GM19438 (cell line): Measurements from ENCODE around the gene MOSPD2.

Source experiments
- ATAC-seq: cut with Tn5 transposase; IDR thresholded peaks from one replicate; pipeline ENCODE4 v1.9.1; 2021; ENCODE audit warnings: low read depth; ENCODE audit not compliant: unreplicated experiment

MOSPD2 gene

GRCh38 chrX:14913241-14913640, 40.0 kb downstream of the MOSPD2 start:
- ATAC-seq: no peak

DNA sequence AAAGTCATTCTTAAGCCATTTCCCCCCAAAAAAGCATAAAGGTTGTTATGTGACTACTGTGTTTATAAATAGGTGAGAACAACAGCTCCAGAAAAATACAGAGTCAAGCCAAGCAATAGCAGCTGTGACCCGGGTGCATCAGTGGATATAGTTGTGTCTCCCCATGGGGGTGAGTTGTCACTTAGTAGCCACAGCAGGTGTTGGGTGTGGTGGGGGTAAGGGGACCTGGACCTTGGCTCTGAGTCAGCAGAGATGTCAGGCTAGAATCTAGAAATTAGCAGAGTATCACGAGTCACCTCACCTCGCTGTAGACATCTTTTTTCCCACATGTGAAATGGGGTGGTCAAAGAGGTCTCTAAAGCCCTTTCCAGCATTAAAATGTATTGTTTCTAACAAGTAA, 42.4 kb downstream of the MOSPD2 start:
- ATAC-seq: no peak

GRCh38 chrX:14916017-14916674, 42.9 kb downstream of the MOSPD2 start:
- ATAC-seq: no peak

DNA sequence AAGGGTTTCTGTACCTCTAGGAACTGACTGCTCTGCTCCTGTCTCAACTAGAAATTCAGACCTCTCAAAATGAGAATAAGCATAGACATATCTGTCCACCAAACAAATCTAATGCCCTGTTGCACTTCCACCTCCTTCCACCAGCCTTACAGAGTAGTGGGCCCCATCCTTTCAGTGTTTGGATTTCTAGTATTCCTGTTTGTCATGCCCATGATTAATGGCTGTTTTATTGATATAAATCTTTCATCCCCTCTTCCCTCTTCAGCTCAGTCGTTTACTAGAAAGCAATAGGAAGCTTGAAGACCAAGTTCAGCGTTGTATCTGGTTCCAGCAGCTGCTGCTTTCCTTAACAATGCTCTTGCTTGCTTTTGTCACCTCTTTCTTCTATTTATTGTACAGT, 46.2 kb downstream of the MOSPD2 start:
- ATAC-seq: no peak

- ATAC-seq: no peak
These were observed 47.0 kb downstream of the MOSPD2 start for GRCh38 chrX:14920196-14920595.

GRCh38 chrX:14922437-14922836, 49.2 kb downstream of the MOSPD2 start:
- ATAC-seq: no peak

GRCh38 chrX:14923761-14924160, 50.5 kb downstream of the MOSPD2 start:
- no peak for ATAC-seq

GRCh38 chrX:14926471-14926870, 53.2 kb downstream of the MOSPD2 start:
- ATAC-seq: no peak

- no peak for ATAC-seq
These were observed 54.2 kb downstream of the MOSPD2 start for GRCh38 chrX:14927401-14927800.

DNA sequence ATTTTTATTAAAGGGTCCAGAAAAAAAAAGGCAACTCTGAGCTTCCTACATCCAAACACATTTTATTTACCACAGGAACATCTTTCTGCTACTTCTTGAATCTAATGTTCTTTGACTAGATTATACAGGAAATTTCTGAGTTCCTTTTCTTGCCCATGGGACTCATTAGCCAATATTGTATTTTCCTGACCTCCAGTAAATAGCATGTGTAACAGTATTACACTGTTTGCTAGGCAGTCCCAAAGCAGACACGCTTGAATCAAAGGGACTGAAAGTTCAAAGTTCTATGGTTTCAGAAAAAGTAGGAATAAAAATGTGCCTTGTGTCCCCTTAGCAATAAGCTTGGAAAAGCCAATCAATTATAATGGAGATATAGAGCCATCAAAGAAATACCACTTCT, 57.4 kb downstream of the MOSPD2 start:
- ATAC-seq: no peak

DNA sequence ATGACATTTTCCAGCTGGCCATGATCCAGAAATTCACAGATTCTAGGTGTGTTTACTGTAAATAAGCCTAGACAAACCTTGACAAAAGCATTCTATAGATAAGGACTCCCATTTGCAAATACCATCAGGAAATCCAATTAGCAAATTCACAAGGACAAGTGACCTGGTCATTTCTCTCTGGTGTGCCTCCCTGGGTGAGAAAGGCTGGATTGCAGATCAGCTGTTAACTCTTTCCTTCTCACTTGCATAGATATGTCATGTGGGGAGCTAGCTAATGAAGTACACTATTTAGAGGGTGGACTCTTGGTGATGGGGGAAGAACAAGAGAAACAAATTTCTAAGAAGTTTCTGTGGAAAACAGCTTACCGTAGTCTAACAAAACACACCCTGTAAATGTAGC, 58.9 kb downstream of the MOSPD2 start:
- ATAC-seq: no peak

DNA sequence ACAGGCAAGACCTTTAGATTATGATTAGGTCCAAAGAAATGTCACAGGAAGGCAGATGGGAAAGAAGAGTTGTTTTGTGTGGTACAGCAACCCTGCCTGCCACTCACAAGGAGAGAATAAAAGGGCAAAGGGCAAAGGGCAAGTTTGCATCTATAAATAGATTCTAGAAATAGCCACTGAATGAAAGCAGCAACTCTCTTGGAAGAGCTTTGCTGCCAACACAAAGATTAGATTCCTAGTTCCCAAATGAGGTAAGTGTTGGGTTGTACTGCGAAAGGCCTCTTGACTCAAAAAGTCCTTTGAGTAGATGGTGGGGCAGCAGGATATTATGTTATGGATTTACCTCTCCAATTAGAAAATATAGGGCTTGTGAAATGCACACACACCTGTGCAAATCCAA, 61.2 kb downstream of the MOSPD2 start:
- ATAC-seq: no peak

- ATAC-seq: no peak
These were observed 63.3 kb downstream of the MOSPD2 start for GRCh38 chrX:14936561-14936960.

- ATAC-seq: no peak
These were observed 66.4 kb downstream of the MOSPD2 start for GRCh38 chrX:14939644-14940043.

- ATAC-seq: no peak
These were observed 68.1 kb downstream of the MOSPD2 start for GRCh38 chrX:14941301-14941700.

DNA sequence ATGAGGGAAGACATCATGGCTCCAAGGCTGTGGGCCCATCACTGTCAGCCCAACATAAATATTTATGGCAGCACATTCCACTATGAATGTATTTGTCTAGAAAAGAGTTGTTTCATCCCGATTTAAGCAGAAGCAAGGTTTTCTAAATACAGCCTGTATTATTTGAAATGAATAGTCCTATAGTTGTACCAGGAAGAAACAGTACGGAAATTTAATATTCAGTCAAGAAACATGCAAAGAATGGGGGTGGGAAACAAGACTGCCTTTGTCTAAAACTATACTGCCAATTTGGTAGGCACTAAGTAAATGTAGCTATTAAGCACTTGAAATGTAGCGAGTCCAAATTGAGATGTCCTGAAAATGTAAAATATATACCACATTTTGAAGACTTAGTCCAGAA, 69.1 kb downstream of the MOSPD2 start:
- ATAC-seq: no peak

- no peak for ATAC-seq
These were observed 70.7 kb downstream of the MOSPD2 start for GRCh38 chrX:14943962-14944361.

- ATAC-seq: no peak
These were observed 73.5 kb downstream of the MOSPD2 start for GRCh38 chrX:14946606-14947155.

- no peak for ATAC-seq
These were observed 75.5 kb downstream of the MOSPD2 start for GRCh38 chrX:14948691-14949090.

GRCh38 chrX:14956813-14957582, 83.8 kb downstream of the MOSPD2 start:
- ATAC-seq: no peak

- ATAC-seq: no peak
These were observed 90.4 kb downstream of the MOSPD2 start for GRCh38 chrX:14963447-14964236.
